ENCODE data around the gene ABLIM1. TPM values are rescaled to one million over a fixed set of nuclear protein-coding genes. Genes with fewer than 3 reads are reported as not detected.

Gene ABLIM1
- total RNA-seq (2022; extraction: Qiagen RNA extraction; ENCODE audit: low read depth): 28.7 to 44.0 TPM (median 34.1 TPM) in 5 replicates

GRCh38 chr10:114658175-114658574 lies at the start of gene ABLIM1:
TSS of gene ABLIM1 (minus strand) at chr10:114658275. CDS start at chr10:114658200, 75 bp downstream.

GRCh38 chr10:114404171-114405010 lies 253.7 kb downstream of the ABLIM1 start, which contains the start of gene AFAP1L2:
TSS of gene AFAP1L2 (minus strand) at chr10:114404502. CDS start at chr10:114404455, 47 bp downstream.

Other genes starting within 250 kb of the ABLIM1 start
- 5.6 to 12.4 TPM (median 10.3 TPM) in 5 replicates for gene FHIP2A, start 163.5 kb upstream of the ABLIM1 start, total RNA-seq (2022; extraction: Qiagen RNA extraction; ENCODE audit: low read depth)